Measurements from ENCODE around the gene RIPOR1. TPM values are rescaled to one million over a fixed set of nuclear protein-coding genes. Genes with fewer than 3 reads are reported as not detected.
"Not testable (repeated sequence)": the region's sequence is repeated elsewhere in the genome, so short reads cannot be mapped to it uniquely, and the experiment has no call there.

Gene RIPOR1, protein sequence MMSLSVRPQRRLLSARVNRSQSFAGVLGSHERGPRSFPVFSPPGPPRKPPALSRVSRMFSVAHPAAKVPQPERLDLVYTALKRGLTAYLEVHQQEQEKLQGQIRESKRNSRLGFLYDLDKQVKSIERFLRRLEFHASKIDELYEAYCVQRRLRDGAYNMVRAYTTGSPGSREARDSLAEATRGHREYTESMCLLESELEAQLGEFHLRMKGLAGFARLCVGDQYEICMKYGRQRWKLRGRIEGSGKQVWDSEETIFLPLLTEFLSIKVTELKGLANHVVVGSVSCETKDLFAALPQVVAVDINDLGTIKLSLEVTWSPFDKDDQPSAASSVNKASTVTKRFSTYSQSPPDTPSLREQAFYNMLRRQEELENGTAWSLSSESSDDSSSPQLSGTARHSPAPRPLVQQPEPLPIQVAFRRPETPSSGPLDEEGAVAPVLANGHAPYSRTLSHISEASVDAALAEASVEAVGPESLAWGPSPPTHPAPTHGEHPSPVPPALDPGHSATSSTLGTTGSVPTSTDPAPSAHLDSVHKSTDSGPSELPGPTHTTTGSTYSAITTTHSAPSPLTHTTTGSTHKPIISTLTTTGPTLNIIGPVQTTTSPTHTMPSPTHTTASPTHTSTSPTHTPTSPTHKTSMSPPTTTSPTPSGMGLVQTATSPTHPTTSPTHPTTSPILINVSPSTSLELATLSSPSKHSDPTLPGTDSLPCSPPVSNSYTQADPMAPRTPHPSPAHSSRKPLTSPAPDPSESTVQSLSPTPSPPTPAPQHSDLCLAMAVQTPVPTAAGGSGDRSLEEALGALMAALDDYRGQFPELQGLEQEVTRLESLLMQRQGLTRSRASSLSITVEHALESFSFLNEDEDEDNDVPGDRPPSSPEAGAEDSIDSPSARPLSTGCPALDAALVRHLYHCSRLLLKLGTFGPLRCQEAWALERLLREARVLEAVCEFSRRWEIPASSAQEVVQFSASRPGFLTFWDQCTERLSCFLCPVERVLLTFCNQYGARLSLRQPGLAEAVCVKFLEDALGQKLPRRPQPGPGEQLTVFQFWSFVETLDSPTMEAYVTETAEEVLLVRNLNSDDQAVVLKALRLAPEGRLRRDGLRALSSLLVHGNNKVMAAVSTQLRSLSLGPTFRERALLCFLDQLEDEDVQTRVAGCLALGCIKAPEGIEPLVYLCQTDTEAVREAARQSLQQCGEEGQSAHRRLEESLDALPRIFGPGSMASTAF
- 26.2 TPM for total RNA-seq

- peak; percentile 54 for DNase-seq
Observed at GRCh38 chr16:67528222-67528869, at the start of gene RIPOR1. RIPOR1 (plus strand) TSS chr16:67528829; CDS start chr16:67538447, 9,618 bp downstream.

- peak; percentile 95 for DNase-seq
Observed at GRCh38 chr16:67480833-67481560, 47.6 kb upstream of the RIPOR1 start, which contains the start of gene ATP6V0D1. ATP6V0D1 (minus strand) TSS chr16:67481157; CDS start chr16:67481086, 71 bp downstream.

GRCh38 chr16:67481561-67482232 lies 46.9 kb upstream of the RIPOR1 start:
- no peak for DNase-seq

DNA sequence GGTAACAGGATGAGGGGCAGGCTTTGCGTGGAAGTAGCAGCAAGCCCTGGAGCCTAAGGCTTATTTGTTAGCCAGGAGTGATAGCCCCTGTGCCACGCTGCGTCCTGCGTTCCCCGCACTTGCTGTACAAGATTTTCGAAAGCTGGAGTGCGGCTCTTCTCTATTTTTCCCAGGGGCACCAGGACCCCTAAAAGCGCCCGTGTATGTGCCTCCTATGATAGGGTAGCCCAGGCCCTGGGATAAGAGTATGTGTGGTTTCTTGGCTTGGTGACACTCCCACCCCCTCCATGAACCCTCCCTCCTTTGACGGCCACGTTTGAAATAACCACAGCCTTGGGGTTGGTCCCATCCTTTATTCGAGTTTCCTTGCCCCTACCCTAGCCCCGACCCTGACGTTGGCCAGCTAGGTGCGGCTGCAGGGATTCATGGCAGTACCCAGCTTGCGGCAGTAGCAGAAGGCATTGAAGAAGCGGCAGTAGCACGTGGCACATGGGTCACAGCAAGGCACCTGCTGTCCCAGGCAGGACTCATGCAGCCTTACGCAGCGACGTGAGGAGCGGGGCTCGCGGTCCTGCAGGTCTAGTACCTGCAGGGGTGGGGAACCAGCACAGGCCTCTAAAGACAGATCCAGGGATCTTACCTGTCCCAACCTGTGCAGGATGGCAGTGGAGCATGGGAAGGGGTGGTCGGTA lies 46.2 kb upstream of the RIPOR1 start:
- DNase-seq, result no peak

- DNase-seq, result no peak
Observed at GRCh38 chr16:67483150-67483549, 45.5 kb upstream of the RIPOR1 start, which contains the start of gene AGRP. AGRP (minus strand) TSS chr16:67483547; CDS start chr16:67483398, 149 bp downstream.

GRCh38 chr16:67483731-67484525 lies 44.7 kb upstream of the RIPOR1 start:
- no peak for DNase-seq

DNA sequence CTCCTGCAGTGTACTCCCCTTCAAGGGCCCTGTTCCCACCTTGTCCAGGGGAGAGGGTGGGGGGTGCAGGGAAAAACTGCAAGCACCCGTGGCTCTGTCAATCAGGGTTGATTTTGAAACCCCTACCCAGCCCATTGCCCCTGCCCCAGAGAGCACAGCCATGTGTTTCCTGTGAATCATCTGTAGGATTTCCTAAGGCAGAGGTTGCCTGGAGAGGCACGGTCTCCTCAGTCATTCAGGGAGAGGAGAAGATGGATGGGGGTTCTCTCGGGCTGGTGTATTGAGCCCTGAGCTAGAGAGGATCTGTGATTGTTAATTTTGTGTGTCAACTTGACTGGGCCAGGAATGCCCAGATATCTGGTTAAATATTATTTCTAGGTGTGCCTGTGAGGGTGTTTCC lies 41.8 kb upstream of the RIPOR1 start:
- DNase-seq, result no peak

DNA sequence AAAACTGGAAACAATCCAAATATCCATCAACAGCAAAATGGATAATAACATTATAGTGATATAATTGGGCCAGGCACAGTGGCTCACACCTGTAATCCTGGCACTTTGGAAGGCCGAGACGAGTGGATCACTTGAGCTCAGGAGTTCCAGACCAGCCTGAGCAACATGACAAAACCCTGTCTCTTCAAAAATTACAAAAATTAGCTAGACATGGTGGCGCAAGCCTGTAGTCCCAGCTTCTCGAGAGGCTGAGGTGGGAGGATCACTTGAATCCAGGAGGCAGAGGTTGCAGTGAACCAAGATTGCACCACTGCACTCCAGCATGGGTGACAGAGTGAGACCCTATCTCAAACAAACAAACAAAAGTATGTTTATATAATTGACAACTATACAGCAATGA lies 41.1 kb upstream of the RIPOR1 start:
- not testable (repeated sequence) for DNase-seq

- DNase-seq, result no peak
Observed at GRCh38 chr16:67489401-67490083, 39.1 kb upstream of the RIPOR1 start.

DNA sequence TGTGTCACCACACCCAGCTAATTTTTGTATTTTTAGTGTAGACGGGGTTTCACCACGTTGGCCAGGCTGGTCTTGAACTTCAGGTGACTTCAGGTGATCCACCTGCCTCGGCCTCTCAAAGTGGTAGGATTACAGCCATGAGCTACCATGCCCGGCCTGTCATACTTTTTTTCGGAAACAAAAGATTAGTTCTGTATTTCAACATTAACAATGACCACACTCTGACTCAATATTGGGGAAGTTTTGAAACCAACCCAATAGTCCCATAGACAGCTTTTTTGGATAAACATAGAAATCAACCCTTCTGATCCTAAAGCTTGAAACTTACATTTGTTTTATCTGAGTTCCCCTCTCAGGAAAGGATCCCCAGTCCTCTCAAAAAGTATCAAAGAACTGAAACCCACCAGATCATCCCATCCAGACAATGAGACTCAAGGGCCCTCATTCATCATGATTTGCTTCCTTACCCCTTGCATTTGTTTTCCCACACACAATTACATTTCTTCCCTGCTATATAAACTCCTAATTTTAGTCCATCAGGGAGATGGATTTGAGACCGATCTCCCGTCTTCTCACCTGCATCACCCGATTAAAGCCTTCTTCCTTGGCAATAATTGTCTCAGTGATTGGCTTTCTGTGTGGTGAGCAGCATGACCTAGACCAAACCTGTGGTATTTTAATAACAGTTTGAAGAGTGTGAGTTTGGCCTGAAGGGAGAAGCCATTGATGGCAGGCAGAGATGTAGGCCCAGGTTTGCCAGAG lies 38.1 kb upstream of the RIPOR1 start:
- DNase-seq, result no peak

GRCh38 chr16:67499106-67499505 lies 29.5 kb upstream of the RIPOR1 start:
- no peak for DNase-seq

GRCh38 chr16:67504031-67505021 lies 24.3 kb upstream of the RIPOR1 start:
- DNase-seq, result no peak

DNA sequence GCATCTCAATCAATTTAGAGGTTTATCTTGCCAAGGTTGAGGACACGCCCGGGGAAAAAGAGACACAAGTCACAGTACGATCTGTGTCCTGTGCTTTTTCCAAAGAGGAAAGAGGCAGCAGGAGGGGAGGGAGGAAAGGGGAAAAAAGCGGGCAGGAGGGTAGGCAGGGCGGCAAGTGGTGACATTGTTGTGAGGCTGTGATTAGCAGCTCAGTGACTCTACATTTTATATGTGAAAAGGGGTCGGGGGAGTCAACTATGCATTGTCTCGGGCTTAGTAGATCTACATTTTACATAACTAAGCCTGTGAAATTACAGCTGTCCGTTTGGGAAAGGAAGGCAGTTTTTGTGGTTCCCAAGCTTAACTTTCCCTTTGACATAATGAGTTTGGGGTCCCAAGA lies 22.2 kb upstream of the RIPOR1 start:
- no peak for DNase-seq

DNA sequence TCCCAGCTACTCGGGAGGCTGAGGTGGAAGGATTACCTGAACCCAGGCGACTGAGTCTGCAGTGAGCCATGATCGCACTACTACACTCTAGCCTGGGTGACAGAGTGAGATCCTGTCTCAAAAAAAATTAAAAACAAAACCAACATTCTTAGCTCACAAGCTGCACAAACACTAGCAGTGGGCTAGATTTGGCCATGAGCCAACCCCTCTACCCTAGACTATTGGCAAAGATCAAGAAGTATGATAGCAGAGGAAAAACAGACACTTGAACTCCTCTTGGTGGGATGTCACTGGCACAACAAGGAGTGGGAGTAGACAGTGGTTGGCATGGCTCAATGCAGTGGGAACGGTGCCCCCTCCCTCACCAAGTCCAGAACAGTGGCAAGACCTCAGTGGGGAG lies 19.6 kb upstream of the RIPOR1 start:
- no peak for DNase-seq

GRCh38 chr16:67513892-67514291 lies 14.7 kb upstream of the RIPOR1 start:
- DNase-seq, result not testable (repeated sequence)

GRCh38 chr16:67514382-67514828 lies 14.2 kb upstream of the RIPOR1 start:
- DNase-seq, result no peak
